GM21529 (cell line): ENCODE data around the gene CYTIP.
"Not testable (repeated sequence)": the region's sequence is repeated elsewhere in the genome, so short reads cannot be mapped to it uniquely, and the experiment has no call there.

Experiments used
- ATAC-seq: cut with Tn5 transposase; IDR thresholded peaks from one replicate; pipeline ENCODE4 v1.9.1; 2021; ENCODE audit not compliant: unreplicated experiment

CYTIP gene

DNA sequence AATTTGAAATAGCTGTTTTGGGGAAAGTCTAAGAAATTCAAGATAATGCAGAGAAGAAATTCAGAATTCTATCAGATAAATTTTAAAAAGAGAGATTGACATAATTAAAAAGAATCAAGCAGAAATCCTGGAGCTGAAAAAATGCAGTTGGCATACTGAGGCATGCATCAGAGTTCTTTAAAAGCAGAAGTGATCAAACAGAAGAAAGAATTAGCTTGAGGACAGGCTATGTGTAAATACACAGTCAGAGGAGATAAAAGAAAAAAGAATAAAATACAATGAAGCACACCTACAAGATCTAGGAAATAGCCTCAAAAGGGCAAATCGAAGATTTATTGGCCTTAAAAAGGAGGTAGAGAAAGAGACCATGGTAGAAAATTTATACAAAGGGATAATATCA is 57.1 kb downstream of the CYTIP start:
- no peak for ATAC-seq

GRCh38 chr2:157386247-157386646 is 57.6 kb downstream of the CYTIP start:
- ATAC-seq, result no peak

- ATAC-seq, result no peak
These were observed 66.0 kb downstream of the CYTIP start for GRCh38 chr2:157377861-157378260.

- ATAC-seq, result no peak
These were observed 67.8 kb downstream of the CYTIP start for GRCh38 chr2:157376041-157376440.

GRCh38 chr2:157375384-157375783 is 68.5 kb downstream of the CYTIP start:
- no peak for ATAC-seq

DNA sequence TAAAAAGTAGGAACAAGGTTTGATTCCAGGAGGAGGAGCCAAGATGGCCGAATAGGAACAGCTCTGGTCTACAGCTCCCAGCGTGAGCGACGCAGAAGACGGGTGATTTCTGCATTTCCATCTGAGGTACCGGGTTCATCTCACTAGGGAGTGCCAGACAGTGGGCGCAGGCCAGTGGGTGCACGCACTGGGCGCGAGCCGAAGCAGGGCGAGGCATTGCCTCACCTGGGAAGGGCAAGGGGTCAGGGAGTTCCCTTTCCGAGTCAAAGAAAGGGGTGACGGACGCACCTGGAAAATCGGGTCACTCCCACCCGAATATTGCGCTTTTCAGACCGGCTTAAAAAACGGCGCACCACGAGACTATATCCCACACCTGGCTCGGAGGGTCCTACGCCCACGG is 75.4 kb downstream of the CYTIP start:
- ATAC-seq, result not testable (repeated sequence)

DNA sequence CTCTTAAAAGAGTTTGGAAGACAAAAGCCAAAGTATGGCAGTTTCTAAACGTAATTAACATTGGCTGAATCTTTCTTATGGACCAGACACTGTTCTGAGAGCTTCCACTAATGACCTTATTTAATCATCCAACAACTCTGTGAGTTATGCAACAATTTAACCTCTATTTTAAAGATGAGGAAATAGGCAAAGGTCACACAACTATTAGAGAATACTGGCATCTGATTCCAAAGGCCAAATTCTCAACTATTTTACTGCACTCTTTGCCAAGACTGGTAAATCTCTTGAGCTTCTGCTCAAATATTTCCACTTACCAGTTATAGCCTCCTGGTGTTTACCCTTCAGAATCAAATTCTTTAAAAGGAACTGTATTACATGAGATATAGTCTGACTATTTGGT is 76.2 kb downstream of the CYTIP start:
- no peak for ATAC-seq
